K562 (cell line): ENCODE data around the gene CCDC85B. TPM values are rescaled to one million over a fixed set of nuclear protein-coding genes. Genes with fewer than 3 reads are reported as not detected.
A peak's percentile ranks its signal among the peaks of the same experiment; 100 is the strongest.

Experiments used
- FOXO4 ChIP-seq: fragments of 450-650 bp; formaldehyde crosslinking; IDR thresholded peaks from 2 replicates; pipeline ENCODE4 v1.4.0; 2020; ENCODE audit warnings: mild to moderate bottlenecking, moderate library complexity
- PCBP2 ChIP-seq: fragments of 200-400 bp; formaldehyde crosslinking; IDR thresholded peaks from 2 replicates; pipeline ENCODE4 v1.6.1; 2018; ENCODE audit warnings: low read length, low read depth, mild to moderate bottlenecking, moderate library complexity; ENCODE audit not compliant: poor library complexity, severe bottlenecking
- SP1 ChIP-seq: sonication (generic); formaldehyde crosslinking; IDR thresholded peaks from 2 replicates; pipeline ENCODE4 v1.8.1; 2022; ENCODE audit warnings: mild to moderate bottlenecking, missing genetic modification reagents
- ZNF121 ChIP-seq: sonication (generic); formaldehyde crosslinking; conservative IDR thresholded peaks from 2 replicates; pipeline ENCODE4 v1.8.0; 2022; ENCODE audit warnings: missing genetic modification reagents
- ZNF592 ChIP-seq: fragments of 450-650 bp; IDR thresholded peaks from 2 replicates; pipeline ENCODE4 v1.6.1; 2017; ENCODE audit warnings: antibody characterized with exemption, mild to moderate bottlenecking
- ZNF780A ChIP-seq: fragments of 250-450 bp; sonication (Bioruptor Pico); IDR thresholded peaks from 2 replicates; pipeline ENCODE4 v1.5.0; 2021; ENCODE audit warnings: mild to moderate bottlenecking
- polyA plus RNA-seq, 8 experiments: library from polyadenylated mRNA; depleted of rRNA in 4 of 8; stranded (reverse) in 5 of 8; unstranded in 3 of 8; fragments of >200 nt; fragmentation: Nextera tagmentation in 2 of 8; fragmentation: Illumina TruSeq in 1 of 8; extraction: Ambion mirVana in 2 of 8; extraction: Trizol in 1 of 8; gene quantifications; 2 replicates each; pipeline versions ENCODE4 v1.2.1 to v1.2.3, GENCODE V29; 2011 to 2014; ENCODE audit warnings: inconsistent platforms in 1 of 8, missing spikeins in 1 of 8
- total RNA-seq, 7 experiments: library from RNA; depleted of rRNA in 6 of 7; stranded (reverse); fragments of >200 nt in 6 of 7; fragmentation: Illumina TruSeq in 2 of 7; extraction: Trizol in 2 of 7; gene quantifications; 2 replicates each; pipeline versions ENCODE4 v1.2.1 to v1.2.3, GENCODE V29; 2011 to 2021; ENCODE audit warnings: low replicate concordance in 1 of 7
- TF ChIP-seq, protein P1 (sequence below), 2 experiments: IDR thresholded peaks; 2 replicates each; pipeline ENCODE4 v1.6.1; 2011; ENCODE audit warnings: borderline replicate concordance in 1 of 2, control low read depth in 1 of 2, low read depth in 1 of 2, low read length in 1 of 2, mild to moderate bottlenecking in 1 of 2, mixed read lengths in 1 of 2, moderate library complexity in 1 of 2; ENCODE audit not compliant: insufficient read depth in 1 of 2, insufficient read length in 1 of 2, poor library complexity in 1 of 2, severe bottlenecking in 1 of 2; ENCODE audit errors: extremely low read depth in 1 of 2
- TF ChIP-seq, protein P2 (sequence below): sonication (generic); formaldehyde crosslinking; IDR thresholded peaks from 2 replicates; pipeline ENCODE4 v1.8.1; 2023; ENCODE audit warnings: mild to moderate bottlenecking, missing genetic modification reagents
- TF ChIP-seq, protein P3 (sequence below): IDR thresholded peaks from 3 replicates; pipeline ENCODE4 v1.6.1; 2011; ENCODE audit warnings: borderline replicate concordance, mild to moderate bottlenecking, moderate library complexity; ENCODE audit not compliant: insufficient read length; ENCODE audit errors: extremely low read depth
- TF ChIP-seq, protein P4 (sequence below): sonication (generic); IDR thresholded peaks from 2 replicates; pipeline ENCODE4 v1.6.1; 2016

Gene CCDC85B
- total and polyA plus RNA-seq, 9 of the 15 experiments (the other 6 are each of a cell fraction or from before 2014, with no cell fraction given): 0.14 to 138 (median 6.2) TPM

GRCh38 chr11:65860278-65861164 is 30.0 kb upstream of the CCDC85B start, which contains the start of gene MUS81 (continued):
- TF ChIP-seq ZNF592: 0 out of 2 replicates have a peak, but pooled peaks have one; percentile 21
- TF ChIP-seq ZNF121 (CRISPR knock-in tag): no peak
- no peak for TF ChIP-seq ZNF780A (CRISPR knock-in tag)
- TF ChIP-seq, protein P1, sequence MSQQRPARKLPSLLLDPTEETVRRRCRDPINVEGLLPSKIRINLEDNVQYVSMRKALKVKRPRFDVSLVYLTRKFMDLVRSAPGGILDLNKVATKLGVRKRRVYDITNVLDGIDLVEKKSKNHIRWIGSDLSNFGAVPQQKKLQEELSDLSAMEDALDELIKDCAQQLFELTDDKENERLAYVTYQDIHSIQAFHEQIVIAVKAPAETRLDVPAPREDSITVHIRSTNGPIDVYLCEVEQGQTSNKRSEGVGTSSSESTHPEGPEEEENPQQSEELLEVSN (IDR thresholded peaks at IDR 0.05; ENCODE audit: borderline replicate concordance in 1 of 2, extremely low read depth in 1 of 2, insufficient read depth in 1 of 2, insufficient read length in 1 of 2, low read depth in 1 of 2, low read length in 1 of 2, poor library complexity in 1 of 2, severe bottlenecking in 1 of 2): peak in 1 of 2 experiments; percentile 32
- TF ChIP-seq, protein P2, sequence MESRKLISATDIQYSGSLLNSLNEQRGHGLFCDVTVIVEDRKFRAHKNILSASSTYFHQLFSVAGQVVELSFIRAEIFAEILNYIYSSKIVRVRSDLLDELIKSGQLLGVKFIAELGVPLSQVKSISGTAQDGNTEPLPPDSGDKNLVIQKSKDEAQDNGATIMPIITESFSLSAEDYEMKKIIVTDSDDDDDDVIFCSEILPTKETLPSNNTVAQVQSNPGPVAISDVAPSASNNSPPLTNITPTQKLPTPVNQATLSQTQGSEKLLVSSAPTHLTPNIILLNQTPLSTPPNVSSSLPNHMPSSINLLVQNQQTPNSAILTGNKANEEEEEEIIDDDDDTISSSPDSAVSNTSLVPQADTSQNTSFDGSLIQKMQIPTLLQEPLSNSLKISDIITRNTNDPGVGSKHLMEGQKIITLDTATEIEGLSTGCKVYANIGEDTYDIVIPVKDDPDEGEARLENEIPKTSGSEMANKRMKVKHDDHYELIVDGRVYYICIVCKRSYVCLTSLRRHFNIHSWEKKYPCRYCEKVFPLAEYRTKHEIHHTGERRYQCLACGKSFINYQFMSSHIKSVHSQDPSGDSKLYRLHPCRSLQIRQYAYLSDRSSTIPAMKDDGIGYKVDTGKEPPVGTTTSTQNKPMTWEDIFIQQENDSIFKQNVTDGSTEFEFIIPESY (CRISPR knock-in tag): no peak
- no peak for TF ChIP-seq FOXO4 (CRISPR knock-in tag)
- TF ChIP-seq PCBP2: no peak
- TF ChIP-seq SP1 (CRISPR knock-in tag): peak; percentile 95
- TF ChIP-seq, protein P3, sequence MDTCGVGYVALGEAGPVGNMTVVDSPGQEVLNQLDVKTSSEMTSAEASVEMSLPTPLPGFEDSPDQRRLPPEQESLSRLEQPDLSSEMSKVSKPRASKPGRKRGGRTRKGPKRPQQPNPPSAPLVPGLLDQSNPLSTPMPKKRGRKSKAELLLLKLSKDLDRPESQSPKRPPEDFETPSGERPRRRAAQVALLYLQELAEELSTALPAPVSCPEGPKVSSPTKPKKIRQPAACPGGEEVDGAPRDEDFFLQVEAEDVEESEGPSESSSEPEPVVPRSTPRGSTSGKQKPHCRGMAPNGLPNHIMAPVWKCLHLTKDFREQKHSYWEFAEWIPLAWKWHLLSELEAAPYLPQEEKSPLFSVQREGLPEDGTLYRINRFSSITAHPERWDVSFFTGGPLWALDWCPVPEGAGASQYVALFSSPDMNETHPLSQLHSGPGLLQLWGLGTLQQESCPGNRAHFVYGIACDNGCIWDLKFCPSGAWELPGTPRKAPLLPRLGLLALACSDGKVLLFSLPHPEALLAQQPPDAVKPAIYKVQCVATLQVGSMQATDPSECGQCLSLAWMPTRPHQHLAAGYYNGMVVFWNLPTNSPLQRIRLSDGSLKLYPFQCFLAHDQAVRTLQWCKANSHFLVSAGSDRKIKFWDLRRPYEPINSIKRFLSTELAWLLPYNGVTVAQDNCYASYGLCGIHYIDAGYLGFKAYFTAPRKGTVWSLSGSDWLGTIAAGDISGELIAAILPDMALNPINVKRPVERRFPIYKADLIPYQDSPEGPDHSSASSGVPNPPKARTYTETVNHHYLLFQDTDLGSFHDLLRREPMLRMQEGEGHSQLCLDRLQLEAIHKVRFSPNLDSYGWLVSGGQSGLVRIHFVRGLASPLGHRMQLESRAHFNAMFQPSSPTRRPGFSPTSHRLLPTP: peak; percentile 78
- TF ChIP-seq, protein P4, sequence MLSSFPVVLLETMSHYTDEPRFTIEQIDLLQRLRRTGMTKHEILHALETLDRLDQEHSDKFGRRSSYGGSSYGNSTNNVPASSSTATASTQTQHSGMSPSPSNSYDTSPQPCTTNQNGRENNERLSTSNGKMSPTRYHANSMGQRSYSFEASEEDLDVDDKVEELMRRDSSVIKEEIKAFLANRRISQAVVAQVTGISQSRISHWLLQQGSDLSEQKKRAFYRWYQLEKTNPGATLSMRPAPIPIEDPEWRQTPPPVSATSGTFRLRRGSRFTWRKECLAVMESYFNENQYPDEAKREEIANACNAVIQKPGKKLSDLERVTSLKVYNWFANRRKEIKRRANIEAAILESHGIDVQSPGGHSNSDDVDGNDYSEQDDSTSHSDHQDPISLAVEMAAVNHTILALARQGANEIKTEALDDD: peak; percentile 55; the same call in 1 of the 2 replicates
